ENCODE data around the gene WNT7A.

The WNT7A gene

DNA sequence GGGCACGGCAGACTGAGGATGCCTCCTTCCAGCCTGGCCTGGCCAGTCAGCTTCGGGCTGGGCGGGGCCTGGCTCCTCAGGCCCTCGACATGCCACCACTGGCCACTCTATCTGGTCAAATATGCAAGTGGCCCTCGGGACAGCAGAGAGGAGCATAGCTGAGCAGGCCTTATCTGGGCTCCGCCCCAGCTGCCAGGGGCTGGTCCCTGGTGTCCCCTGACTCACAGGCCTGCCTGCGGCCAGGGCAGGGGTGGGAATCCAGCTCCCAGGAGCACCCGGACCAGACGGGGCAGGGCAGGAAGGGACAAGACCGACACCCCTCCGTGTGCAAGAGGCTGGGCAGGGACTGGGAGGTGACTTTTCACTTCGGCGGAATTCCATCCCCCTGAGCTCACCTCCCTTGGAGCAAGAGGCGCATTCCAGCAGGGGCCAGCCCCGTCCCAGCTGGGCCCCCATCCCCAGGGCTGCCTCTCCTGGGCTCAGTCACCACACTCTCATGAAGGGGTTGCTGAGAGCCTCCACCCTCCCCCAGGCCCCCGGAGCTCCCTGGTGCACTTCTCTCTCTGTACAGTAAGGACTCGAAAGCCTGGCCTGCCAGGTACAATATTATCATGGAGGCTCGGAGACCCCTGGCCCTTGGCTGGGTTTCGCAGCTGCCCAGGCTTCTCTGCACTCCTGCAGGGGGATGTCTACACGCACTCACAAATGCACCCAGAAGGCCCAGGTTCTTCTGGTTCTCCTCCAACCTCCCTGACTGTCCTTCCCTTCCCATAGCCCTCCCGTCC lies 29.5 kb downstream of the WNT7A start:
- TF ChIP-seq FOXP2 (optimal IDR thresholded peaks at IDR 0.05; ENCODE audit: borderline replicate concordance, extremely low read depth, extremely low read length, insufficient read depth), result no peak
- no peak for TF ChIP-seq TAF1 (IDR thresholded peaks at IDR 0.05; ENCODE audit: borderline replicate concordance, insufficient read depth, low read length)
- TF ChIP-seq POLR2AphosphoS5 (IDR thresholded peaks at IDR 0.05; ENCODE audit: low read depth, low read length), result no peak
- TF ChIP-seq, protein P1, sequence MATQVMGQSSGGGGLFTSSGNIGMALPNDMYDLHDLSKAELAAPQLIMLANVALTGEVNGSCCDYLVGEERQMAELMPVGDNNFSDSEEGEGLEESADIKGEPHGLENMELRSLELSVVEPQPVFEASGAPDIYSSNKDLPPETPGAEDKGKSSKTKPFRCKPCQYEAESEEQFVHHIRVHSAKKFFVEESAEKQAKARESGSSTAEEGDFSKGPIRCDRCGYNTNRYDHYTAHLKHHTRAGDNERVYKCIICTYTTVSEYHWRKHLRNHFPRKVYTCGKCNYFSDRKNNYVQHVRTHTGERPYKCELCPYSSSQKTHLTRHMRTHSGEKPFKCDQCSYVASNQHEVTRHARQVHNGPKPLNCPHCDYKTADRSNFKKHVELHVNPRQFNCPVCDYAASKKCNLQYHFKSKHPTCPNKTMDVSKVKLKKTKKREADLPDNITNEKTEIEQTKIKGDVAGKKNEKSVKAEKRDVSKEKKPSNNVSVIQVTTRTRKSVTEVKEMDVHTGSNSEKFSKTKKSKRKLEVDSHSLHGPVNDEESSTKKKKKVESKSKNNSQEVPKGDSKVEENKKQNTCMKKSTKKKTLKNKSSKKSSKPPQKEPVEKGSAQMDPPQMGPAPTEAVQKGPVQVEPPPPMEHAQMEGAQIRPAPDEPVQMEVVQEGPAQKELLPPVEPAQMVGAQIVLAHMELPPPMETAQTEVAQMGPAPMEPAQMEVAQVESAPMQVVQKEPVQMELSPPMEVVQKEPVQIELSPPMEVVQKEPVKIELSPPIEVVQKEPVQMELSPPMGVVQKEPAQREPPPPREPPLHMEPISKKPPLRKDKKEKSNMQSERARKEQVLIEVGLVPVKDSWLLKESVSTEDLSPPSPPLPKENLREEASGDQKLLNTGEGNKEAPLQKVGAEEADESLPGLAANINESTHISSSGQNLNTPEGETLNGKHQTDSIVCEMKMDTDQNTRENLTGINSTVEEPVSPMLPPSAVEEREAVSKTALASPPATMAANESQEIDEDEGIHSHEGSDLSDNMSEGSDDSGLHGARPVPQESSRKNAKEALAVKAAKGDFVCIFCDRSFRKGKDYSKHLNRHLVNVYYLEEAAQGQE (IDR thresholded peaks at IDR 0.05; ENCODE audit: insufficient read depth in 1 of 2, low read depth in 2 of 2, low read length in 2 of 2), result no peak
- TF ChIP-seq SIN3A (IDR thresholded peaks at IDR 0.05; ENCODE audit: borderline replicate concordance, insufficient read depth, low read length), result no peak

- TF ChIP-seq POLR2AphosphoS5 (IDR thresholded peaks at IDR 0.05; ENCODE audit: low read depth, low read length), result no peak
- TF ChIP-seq TAF1 (IDR thresholded peaks at IDR 0.05; ENCODE audit: borderline replicate concordance, insufficient read depth, low read length), result no peak
- no peak for TF ChIP-seq SIN3A (IDR thresholded peaks at IDR 0.05; ENCODE audit: borderline replicate concordance, insufficient read depth, low read length)
These were observed 30.9 kb downstream of the WNT7A start for GRCh38 chr3:13849018-13849417.

DNA sequence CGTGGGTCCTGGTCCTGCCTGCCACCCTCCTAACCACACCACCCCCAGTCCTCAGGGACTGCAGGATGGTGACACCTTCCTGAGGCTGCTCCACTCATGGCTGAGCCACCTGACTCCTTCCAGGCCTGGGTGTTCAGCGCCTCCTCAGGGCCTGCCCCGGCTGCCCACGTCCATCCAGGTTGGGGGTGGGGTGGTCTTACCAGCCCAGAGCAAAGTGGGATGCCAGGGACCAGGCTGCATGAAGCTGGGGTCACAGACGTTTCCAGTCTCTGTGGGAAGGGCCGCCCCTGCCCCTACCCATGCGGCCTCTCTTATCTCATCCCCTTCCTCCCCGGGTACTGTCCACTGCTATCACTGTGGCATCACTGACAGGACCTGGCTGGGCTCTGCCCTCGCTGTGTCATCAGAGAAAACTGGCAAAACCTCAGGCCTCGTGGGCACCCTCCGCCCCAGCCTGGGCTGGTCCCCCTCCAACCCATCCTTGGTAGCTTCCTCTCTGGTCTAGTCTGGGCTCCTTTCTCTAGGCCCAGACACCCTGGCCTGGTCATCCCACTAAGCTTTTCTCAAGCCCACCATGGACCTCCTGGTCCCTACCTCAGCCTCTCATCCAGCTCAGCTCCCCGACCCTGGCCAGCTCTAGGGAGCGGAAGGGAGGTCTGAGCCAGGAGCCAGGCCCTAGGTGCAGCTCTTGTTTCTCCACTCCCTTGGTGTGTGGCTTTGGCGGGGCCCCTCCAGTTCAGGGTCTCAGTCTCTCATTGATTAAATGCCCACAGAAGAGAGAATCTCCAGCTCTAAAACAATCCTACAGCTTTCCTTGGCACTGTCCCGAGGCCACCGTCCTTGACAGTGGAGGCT lies 32.9 kb downstream of the WNT7A start:
- TF ChIP-seq FOXP2 (optimal IDR thresholded peaks at IDR 0.05; ENCODE audit: borderline replicate concordance, extremely low read depth, extremely low read length, insufficient read depth) (no peak), TAF1 (IDR thresholded peaks at IDR 0.05; ENCODE audit: borderline replicate concordance, insufficient read depth, low read length) (no peak), SIN3A (IDR thresholded peaks at IDR 0.05; ENCODE audit: borderline replicate concordance, insufficient read depth, low read length) (no peak), POLR2AphosphoS5 (IDR thresholded peaks at IDR 0.05; ENCODE audit: low read depth, low read length) (no peak)
- TF ChIP-seq, protein P1 (IDR thresholded peaks at IDR 0.05; ENCODE audit: insufficient read depth in 1 of 2, low read depth in 2 of 2, low read length in 2 of 2), result no peak

GRCh38 chr3:13846238-13846637 lies 33.6 kb downstream of the WNT7A start:
- TF ChIP-seq TAF1 (IDR thresholded peaks at IDR 0.05; ENCODE audit: borderline replicate concordance, insufficient read depth, low read length) (no peak), POLR2AphosphoS5 (IDR thresholded peaks at IDR 0.05; ENCODE audit: low read depth, low read length) (no peak), SIN3A (IDR thresholded peaks at IDR 0.05; ENCODE audit: borderline replicate concordance, insufficient read depth, low read length) (no peak), FOXP2 (optimal IDR thresholded peaks at IDR 0.05; ENCODE audit: borderline replicate concordance, extremely low read depth, extremely low read length, insufficient read depth) (no peak)
- TF ChIP-seq, protein P1 (IDR thresholded peaks at IDR 0.05; ENCODE audit: insufficient read depth in 1 of 2, low read depth in 2 of 2, low read length in 2 of 2), result no peak

GRCh38 chr3:13845806-13846205 lies 34.1 kb downstream of the WNT7A start:
- TF ChIP-seq FOXP2 (optimal IDR thresholded peaks at IDR 0.05; ENCODE audit: borderline replicate concordance, extremely low read depth, extremely low read length, insufficient read depth), result no peak
- TF ChIP-seq SIN3A (IDR thresholded peaks at IDR 0.05; ENCODE audit: borderline replicate concordance, insufficient read depth, low read length), result no peak
- TF ChIP-seq POLR2AphosphoS5 (IDR thresholded peaks at IDR 0.05; ENCODE audit: low read depth, low read length), result no peak
- TF ChIP-seq TAF1 (IDR thresholded peaks at IDR 0.05; ENCODE audit: borderline replicate concordance, insufficient read depth, low read length), result no peak
- TF ChIP-seq, protein P1 (IDR thresholded peaks at IDR 0.05; ENCODE audit: insufficient read depth in 1 of 2, low read depth in 2 of 2, low read length in 2 of 2), result no peak

All from PFSK-1 (cell line).